Hepatocyte (in vitro differentiated cells): ENCODE measurements around the gene VPS11. TPM values are rescaled to one million over a fixed set of nuclear protein-coding genes. Genes with fewer than 3 reads are reported as not detected.

Experiments used
- DNase-seq: peaks from one replicate; pipeline ENCODE4 v3.0.0-alpha.2; 2016; ENCODE audit warnings: low spot score
- H2AFZ ChIP-seq: fragments of 200-600 bp; sonication (generic); 2 replicates; pipeline ENCODE4 v1.6.0; 2016; ENCODE audit warnings: antibody characterized with exemption, mild to moderate bottlenecking
- H3K27ac ChIP-seq: fragments of 200-600 bp; sonication (generic); 2 replicates; pipeline ENCODE4 v1.5.1; 2016; ENCODE audit warnings: mild to moderate bottlenecking
- H3K27me3 ChIP-seq: fragments of 200-600 bp; sonication (generic); 2 replicates; pipeline ENCODE4 v1.6.1; 2016
- H3K36me3 ChIP-seq: fragments of 200-600 bp; sonication (generic); replicated peaks from 2 replicates; pipeline ENCODE4 v1.5.1; 2016; ENCODE audit warnings: low read depth; ENCODE audit not compliant: insufficient read depth
- H3K4me1 ChIP-seq: fragments of 200-600 bp; sonication (generic); 2 replicates; pipeline ENCODE4 v1.5.1; 2016; ENCODE audit warnings: mild to moderate bottlenecking, moderate library complexity; ENCODE audit not compliant: insufficient read depth
- H3K4me2 ChIP-seq: fragments of 200-600 bp; sonication (generic); 2 replicates; pipeline ENCODE4 v1.6.0; 2016
- H3K4me3 ChIP-seq: fragments of 200-600 bp; sonication (generic); 2 replicates; pipeline ENCODE4 v1.5.1; 2016; ENCODE audit warnings: mild to moderate bottlenecking
- H3K79me2 ChIP-seq: fragments of 200-600 bp; sonication (generic); 2 replicates; pipeline ENCODE4 v1.6.0; 2017; ENCODE audit warnings: mild to moderate bottlenecking
- H3K9me2 ChIP-seq: fragments of 200-600 bp; sonication (generic); replicated peaks from 2 replicates; pipeline ENCODE4 v1.6.0; 2017; ENCODE audit warnings: mild to moderate bottlenecking; ENCODE audit not compliant: insufficient read depth
- H3K9me3 ChIP-seq: fragments of 200-600 bp; sonication (generic); 2 replicates; pipeline ENCODE4 v1.5.1; 2016; ENCODE audit warnings: low read depth, mild to moderate bottlenecking
- H4K20me1 ChIP-seq: fragments of 200-600 bp; sonication (generic); 2 replicates; pipeline ENCODE4 v1.6.0; 2016; ENCODE audit warnings: mild to moderate bottlenecking; ENCODE audit not compliant: insufficient read depth, poor library complexity, severe bottlenecking
- CTCF ChIP-seq: fragments of 200-600 bp; sonication (generic); IDR thresholded peaks from 2 replicates; pipeline ENCODE4 v1.5.1; 2016; ENCODE audit warnings: antibody characterized with exemption, mild to moderate bottlenecking; ENCODE audit not compliant: poor library complexity
- EZH2 ChIP-seq: fragments of 200-600 bp; sonication (generic); IDR thresholded peaks from 2 replicates; pipeline ENCODE4 v1.6.1; 2016; ENCODE audit warnings: antibody characterized with exemption, mild to moderate bottlenecking, borderline replicate concordance
- EZH2phosphoT487 ChIP-seq: fragments of 200-600 bp; sonication (generic); IDR thresholded peaks from one replicate; pipeline ENCODE4 v1.6.1; 2018; ENCODE audit warnings: antibody characterized with exemption, mild to moderate bottlenecking, low read depth, moderate library complexity; ENCODE audit not compliant: unreplicated experiment, severe bottlenecking
- WGBS: methylation state at CpG from one replicate; pipeline ENCODE4 v1.1.6; 2016; ENCODE audit warnings: low lambda C conversion rate; ENCODE audit errors: missing lambda C conversion rate; 5-methylcytosine and 5-hydroxymethylcytosine counted together
- polyA plus RNA-seq: library from polyadenylated mRNA; unstranded; fragments of >200 nt; fragmentation: Nextera tagmentation; extraction: Ambion mirVana; gene quantifications from 2 replicates; pipeline ENCODE4 v1.2.1, GENCODE V29; 2016
- total RNA-seq: library from RNA; depleted of rRNA; stranded (reverse); fragments of >200 nt; gene quantifications from 2 replicates; pipeline ENCODE4 v1.2.3, GENCODE V29; 2014

VPS11 gene
- total and polyA plus RNA-seq, 2 experiments from 2014 or later = 31.8 to 36.9 TPM

- peaks cover 58% of the 10 kb centered on the region for H3K79me2 ChIP-seq
- no peak for TF ChIP-seq CTCF
- no peak for TF ChIP-seq EZH2phosphoT487
- no peak for TF ChIP-seq EZH2
- H3K4me1 ChIP-seq = peaks cover 72% of the 10 kb centered on the region
- H4K20me1 ChIP-seq = no peaks in the 10 kb centered on the region
- DNase-seq = no peak
- H3K4me3 ChIP-seq = no peak overlapping the region
- H3K4me2 ChIP-seq = peak overlapping the region; percentile 98
- no peaks in the 10 kb centered on the region for H3K36me3 ChIP-seq
- H3K27me3 ChIP-seq = no peaks in the 10 kb centered on the region
- H3K9me3 ChIP-seq = no peaks in the 10 kb centered on the region
- no peak overlapping the region for H2AFZ ChIP-seq
- H3K9me2 ChIP-seq = no peaks in the 10 kb centered on the region
- peak overlapping the region; percentile 67 for H3K27ac ChIP-seq
- WGBS = 76% methylated on average over 5 of the region's 5 CpGs
These were observed 42.5 kb upstream of the VPS11 start for GRCh38 chr11:119025099-119025473.

GRCh38 chr11:119025541-119025940 lies 42.1 kb upstream of the VPS11 start:
- DNase-seq = no peak
- Histone ChIP-seq H3K4me3 (no peak overlapping the region), H3K4me1 (peaks cover 71% of the 10 kb centered on the region), H4K20me1 (no peaks in the 10 kb centered on the region), H3K9me3 (no peaks in the 10 kb centered on the region), H2AFZ (no peak overlapping the region), H3K79me2 (peaks cover 58% of the 10 kb centered on the region), H3K4me2 (peak overlapping the region; percentile 98), H3K27ac (peak overlapping the region; percentile 67), H3K9me2 (no peaks in the 10 kb centered on the region), H3K36me3 (no peaks in the 10 kb centered on the region), H3K27me3 (no peaks in the 10 kb centered on the region)
- no peak for TF ChIP-seq EZH2
- no peak for TF ChIP-seq CTCF
- TF ChIP-seq EZH2phosphoT487 = no peak
- 76% methylated on average over 5 of the region's 5 CpGs for WGBS

- Histone ChIP-seq H3K4me3 (no peak overlapping the region), H3K27me3 (no peaks in the 10 kb centered on the region), H3K9me3 (no peaks in the 10 kb centered on the region), H2AFZ (no peak overlapping the region), H3K9me2 (no peaks in the 10 kb centered on the region), H3K27ac (peak overlapping the region; percentile 67), H3K4me1 (peaks cover 66% of the 10 kb centered on the region), H3K79me2 (peaks cover 52% of the 10 kb centered on the region), H4K20me1 (no peaks in the 10 kb centered on the region), H3K4me2 (peak overlapping the region; percentile 98), H3K36me3 (no peaks in the 10 kb centered on the region)
- no peak for TF ChIP-seq EZH2phosphoT487
- no peak for TF ChIP-seq EZH2
- TF ChIP-seq CTCF = no peak
- WGBS = 88% methylated on average over 16 of the region's 16 CpGs
- peak; percentile 24 for DNase-seq
These were observed 41.4 kb upstream of the VPS11 start for GRCh38 chr11:119025978-119026766.
